K562 (cell line): Measurements from ENCODE around the gene SCARF2. TPM values are rescaled to one million over a fixed set of nuclear protein-coding genes. Genes with fewer than 3 reads are reported as not detected.

Source experiments
- ELF2 ChIP-seq: fragments of 250-450 bp; sonication (Bioruptor Pico); IDR thresholded peaks from 2 replicates; pipeline ENCODE4 v1.5.0; 2021; ENCODE audit warnings: mild to moderate bottlenecking
- HNRNPLL ChIP-seq: fragments of 200-400 bp; formaldehyde crosslinking; IDR thresholded peaks from 2 replicates; pipeline ENCODE4 v1.6.1; 2017; ENCODE audit warnings: low read length, low read depth, mild to moderate bottlenecking; ENCODE audit not compliant: poor library complexity, severe bottlenecking
- KLF1 ChIP-seq: fragments of 450-650 bp; IDR thresholded peaks from 2 replicates; pipeline ENCODE4 v1.6.1; 2016; ENCODE audit warnings: missing genetic modification characterization, missing compliant biosample characterization
- RBM17 ChIP-seq: fragments of 200-400 bp; formaldehyde crosslinking; IDR thresholded peaks from 2 replicates; pipeline ENCODE4 v1.6.1; 2017; ENCODE audit warnings: low read depth, mild to moderate bottlenecking, low read length, borderline replicate concordance
- RNF2 ChIP-seq: sonication (generic); IDR thresholded peaks from 2 replicates; pipeline ENCODE4 v1.6.1; 2016
- polyA plus RNA-seq, 8 experiments: library from polyadenylated mRNA; depleted of rRNA in 4 of 8; stranded (reverse) in 5 of 8; unstranded in 3 of 8; fragments of >200 nt; fragmentation: Nextera tagmentation in 2 of 8; fragmentation: Illumina TruSeq in 1 of 8; extraction: Ambion mirVana in 2 of 8; extraction: Trizol in 1 of 8; gene quantifications; 2 replicates each; pipeline versions ENCODE4 v1.2.1 to v1.2.3, GENCODE V29; 2011 to 2014; ENCODE audit warnings: inconsistent platforms in 1 of 8, missing spikeins in 1 of 8
- total RNA-seq, 7 experiments: library from RNA; depleted of rRNA in 6 of 7; stranded (reverse); fragments of >200 nt in 6 of 7; fragmentation: Illumina TruSeq in 2 of 7; extraction: Trizol in 2 of 7; gene quantifications; 2 replicates each; pipeline versions ENCODE4 v1.2.1 to v1.2.3, GENCODE V29; 2011 to 2021; ENCODE audit warnings: low replicate concordance in 1 of 7
- TF ChIP-seq, protein P1 (sequence below): fragments of 250-450 bp; sonication (Bioruptor Pico); IDR thresholded peaks from 2 replicates; pipeline ENCODE4 v1.4.0; 2020; ENCODE audit warnings: borderline replicate concordance
- TF ChIP-seq, protein P2 (sequence below): fragments of 450-650 bp; IDR thresholded peaks from one replicate; pipeline ENCODE4 v1.6.1; 2018; ENCODE audit warnings: mild to moderate bottlenecking, moderate library complexity; ENCODE audit not compliant: partially characterized antibody
- TF ChIP-seq, protein P3 (sequence below): sonication (generic); formaldehyde crosslinking; IDR thresholded peaks from 2 replicates; pipeline ENCODE4 v1.8.0; 2022; ENCODE audit warnings: mild to moderate bottlenecking, low read depth, missing genetic modification reagents
- TF ChIP-seq, protein P4 (sequence below): fragments of 450-650 bp; IDR thresholded peaks from 2 replicates; pipeline ENCODE4 v1.6.1; 2016

The SCARF2 gene
- total and polyA plus RNA-seq, 9 of the 15 experiments (the other 6 are each of a cell fraction or from before 2014, with no cell fraction given): 0.06 to 0.32 (median 0.21) TPM; not detected in 5

DNA sequence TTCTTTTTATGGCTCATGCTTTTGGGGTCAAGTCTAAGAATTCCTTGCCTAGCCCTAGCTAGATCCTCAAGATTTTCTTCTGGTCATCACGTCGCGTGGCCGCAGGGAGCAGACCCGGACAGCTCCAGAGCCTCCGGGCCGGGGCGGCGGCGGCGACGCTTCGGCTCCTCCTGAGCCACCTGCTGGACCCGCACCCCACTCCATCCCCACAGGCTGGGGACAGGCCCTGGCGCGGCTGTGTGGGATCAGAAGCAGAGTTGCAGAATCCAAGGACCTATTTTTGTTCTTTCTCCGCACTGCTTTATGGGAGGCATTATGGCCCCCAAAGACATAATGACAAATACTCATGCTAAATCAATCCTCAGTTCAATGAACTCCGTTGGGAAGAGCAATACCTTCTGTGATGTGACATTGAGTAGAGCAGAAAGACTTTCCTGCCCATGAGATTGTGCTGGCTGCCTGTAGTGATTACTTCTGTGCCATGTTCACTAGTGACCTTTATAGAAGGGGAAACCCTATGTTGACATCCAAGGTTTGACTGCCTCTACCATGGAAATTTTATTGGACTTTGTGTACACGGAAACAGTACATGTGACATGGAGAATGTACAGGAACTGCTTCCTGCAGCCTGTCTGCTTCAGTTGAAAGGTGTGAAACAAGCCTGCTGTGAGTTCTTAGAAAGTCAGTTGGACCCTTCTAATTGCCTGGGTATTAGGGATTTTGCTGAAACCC, 12.4 kb upstream of the SCARF2 start (continued):
- TF ChIP-seq, protein P1, sequence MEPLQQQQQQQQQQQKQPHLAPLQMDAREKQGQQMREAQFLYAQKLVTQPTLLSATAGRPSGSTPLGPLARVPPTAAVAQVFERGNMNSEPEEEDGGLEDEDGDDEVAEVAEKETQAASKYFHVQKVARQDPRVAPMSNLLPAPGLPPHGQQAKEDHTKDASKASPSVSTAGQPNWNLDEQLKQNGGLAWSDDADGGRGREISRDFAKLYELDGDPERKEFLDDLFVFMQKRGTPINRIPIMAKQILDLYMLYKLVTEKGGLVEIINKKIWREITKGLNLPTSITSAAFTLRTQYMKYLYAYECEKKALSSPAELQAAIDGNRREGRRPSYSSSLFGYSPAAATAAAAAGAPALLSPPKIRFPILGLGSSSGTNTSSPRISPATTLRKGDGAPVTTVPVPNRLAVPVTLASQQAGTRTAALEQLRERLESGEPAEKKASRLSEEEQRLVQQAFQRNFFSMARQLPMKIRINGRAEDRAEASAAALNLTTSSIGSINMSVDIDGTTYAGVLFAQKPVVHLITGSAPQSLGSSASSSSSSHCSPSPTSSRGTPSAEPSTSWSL: 0 out of 2 replicates have a peak, but pooled peaks have one; percentile 28
- TF ChIP-seq, protein P2, sequence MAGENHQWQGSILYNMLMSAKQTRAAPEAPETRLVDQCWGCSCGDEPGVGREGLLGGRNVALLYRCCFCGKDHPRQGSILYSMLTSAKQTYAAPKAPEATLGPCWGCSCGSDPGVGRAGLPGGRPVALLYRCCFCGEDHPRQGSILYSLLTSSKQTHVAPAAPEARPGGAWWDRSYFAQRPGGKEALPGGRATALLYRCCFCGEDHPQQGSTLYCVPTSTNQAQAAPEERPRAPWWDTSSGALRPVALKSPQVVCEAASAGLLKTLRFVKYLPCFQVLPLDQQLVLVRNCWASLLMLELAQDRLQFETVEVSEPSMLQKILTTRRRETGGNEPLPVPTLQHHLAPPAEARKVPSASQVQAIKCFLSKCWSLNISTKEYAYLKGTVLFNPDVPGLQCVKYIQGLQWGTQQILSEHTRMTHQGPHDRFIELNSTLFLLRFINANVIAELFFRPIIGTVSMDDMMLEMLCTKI: no peak
- TF ChIP-seq, protein P3, sequence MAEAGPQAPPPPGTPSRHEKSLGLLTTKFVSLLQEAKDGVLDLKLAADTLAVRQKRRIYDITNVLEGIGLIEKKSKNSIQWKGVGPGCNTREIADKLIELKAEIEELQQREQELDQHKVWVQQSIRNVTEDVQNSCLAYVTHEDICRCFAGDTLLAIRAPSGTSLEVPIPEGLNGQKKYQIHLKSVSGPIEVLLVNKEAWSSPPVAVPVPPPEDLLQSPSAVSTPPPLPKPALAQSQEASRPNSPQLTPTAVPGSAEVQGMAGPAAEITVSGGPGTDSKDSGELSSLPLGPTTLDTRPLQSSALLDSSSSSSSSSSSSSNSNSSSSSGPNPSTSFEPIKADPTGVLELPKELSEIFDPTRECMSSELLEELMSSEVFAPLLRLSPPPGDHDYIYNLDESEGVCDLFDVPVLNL (CRISPR knock-in tag): no peak
- no peak for TF ChIP-seq HNRNPLL
- TF ChIP-seq, protein P4, sequence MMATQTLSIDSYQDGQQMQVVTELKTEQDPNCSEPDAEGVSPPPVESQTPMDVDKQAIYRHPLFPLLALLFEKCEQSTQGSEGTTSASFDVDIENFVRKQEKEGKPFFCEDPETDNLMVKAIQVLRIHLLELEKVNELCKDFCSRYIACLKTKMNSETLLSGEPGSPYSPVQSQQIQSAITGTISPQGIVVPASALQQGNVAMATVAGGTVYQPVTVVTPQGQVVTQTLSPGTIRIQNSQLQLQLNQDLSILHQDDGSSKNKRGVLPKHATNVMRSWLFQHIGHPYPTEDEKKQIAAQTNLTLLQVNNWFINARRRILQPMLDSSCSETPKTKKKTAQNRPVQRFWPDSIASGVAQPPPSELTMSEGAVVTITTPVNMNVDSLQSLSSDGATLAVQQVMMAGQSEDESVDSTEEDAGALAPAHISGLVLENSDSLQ: no peak
- no peak for TF ChIP-seq ELF2 (CRISPR knock-in tag)
- TF ChIP-seq KLF1 (tag): no peak
- TF ChIP-seq RBM17: no peak
- TF ChIP-seq RNF2: no peak
- TF ChIP-seq, all 486 proteins: peak for 30
